ENCODE measurements around the gene MBD5.

- TF ChIP-seq, protein P1, sequence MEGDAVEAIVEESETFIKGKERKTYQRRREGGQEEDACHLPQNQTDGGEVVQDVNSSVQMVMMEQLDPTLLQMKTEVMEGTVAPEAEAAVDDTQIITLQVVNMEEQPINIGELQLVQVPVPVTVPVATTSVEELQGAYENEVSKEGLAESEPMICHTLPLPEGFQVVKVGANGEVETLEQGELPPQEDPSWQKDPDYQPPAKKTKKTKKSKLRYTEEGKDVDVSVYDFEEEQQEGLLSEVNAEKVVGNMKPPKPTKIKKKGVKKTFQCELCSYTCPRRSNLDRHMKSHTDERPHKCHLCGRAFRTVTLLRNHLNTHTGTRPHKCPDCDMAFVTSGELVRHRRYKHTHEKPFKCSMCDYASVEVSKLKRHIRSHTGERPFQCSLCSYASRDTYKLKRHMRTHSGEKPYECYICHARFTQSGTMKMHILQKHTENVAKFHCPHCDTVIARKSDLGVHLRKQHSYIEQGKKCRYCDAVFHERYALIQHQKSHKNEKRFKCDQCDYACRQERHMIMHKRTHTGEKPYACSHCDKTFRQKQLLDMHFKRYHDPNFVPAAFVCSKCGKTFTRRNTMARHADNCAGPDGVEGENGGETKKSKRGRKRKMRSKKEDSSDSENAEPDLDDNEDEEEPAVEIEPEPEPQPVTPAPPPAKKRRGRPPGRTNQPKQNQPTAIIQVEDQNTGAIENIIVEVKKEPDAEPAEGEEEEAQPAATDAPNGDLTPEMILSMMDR (optimal IDR thresholded peaks at IDR 0.05 in 1 of 3, IDR thresholded peaks at IDR 0.05 in 1 of 3, conservative IDR thresholded peaks at IDR 0.05 in 1 of 3; ENCODE audit: extremely low read depth in 1 of 3, insufficient read depth in 2 of 3, low read length in 3 of 3): no peak
- TF ChIP-seq EZH2 (IDR thresholded peaks at IDR 0.05; ENCODE audit: low read length): no peak
These were observed 11.3 kb downstream of the MBD5 start for GRCh38 chr2:148032215-148032614.
